Uterus (tissue), 2 donors: Measurements from ENCODE around the gene TRIM66.

Experiments
- POLR2A ChIP-seq, 2 donors: fragments of 450-650 bp; IDR thresholded peaks; one replicate each; pipeline ENCODE4 v1.6.1; 2016; ENCODE audit warnings: antibody characterized with exemption in 2 of 2, mild to moderate bottlenecking in 1 of 2, moderate library complexity in 1 of 2
- TF ChIP-seq, protein P1 (sequence below), 4 experiments: fragments of 200-600 bp in 2 of 4; fragments of 450-650 bp in 2 of 4; sonication (generic) in 2 of 4; IDR thresholded peaks; one replicate each; pipeline ENCODE4 v1.5.1; 2016 to 2019; ENCODE audit warnings: antibody characterized with exemption in 4 of 4, mild to moderate bottlenecking in 2 of 4, moderate library complexity in 1 of 4

DNA sequence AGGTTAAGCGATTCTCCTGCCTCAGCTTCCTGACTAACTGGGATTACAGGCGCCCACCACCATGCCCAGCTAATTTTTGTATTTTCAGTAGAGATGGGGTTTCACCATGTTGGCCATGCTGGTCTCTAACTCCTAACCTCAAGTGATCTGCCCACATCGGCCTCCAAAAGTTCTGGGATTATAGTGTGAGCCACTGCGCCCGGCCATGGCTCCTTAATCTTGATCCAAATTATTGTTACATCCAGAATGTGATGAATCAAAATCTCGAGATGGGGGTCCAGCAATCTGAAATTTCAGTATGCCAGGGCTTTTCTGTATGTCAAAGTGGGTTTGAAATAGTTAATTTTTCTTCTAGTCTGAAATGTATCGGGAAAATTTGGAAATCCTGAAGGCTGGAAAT, 3.9 kb upstream of the TRIM66 start:
- TF ChIP-seq, protein P1, sequence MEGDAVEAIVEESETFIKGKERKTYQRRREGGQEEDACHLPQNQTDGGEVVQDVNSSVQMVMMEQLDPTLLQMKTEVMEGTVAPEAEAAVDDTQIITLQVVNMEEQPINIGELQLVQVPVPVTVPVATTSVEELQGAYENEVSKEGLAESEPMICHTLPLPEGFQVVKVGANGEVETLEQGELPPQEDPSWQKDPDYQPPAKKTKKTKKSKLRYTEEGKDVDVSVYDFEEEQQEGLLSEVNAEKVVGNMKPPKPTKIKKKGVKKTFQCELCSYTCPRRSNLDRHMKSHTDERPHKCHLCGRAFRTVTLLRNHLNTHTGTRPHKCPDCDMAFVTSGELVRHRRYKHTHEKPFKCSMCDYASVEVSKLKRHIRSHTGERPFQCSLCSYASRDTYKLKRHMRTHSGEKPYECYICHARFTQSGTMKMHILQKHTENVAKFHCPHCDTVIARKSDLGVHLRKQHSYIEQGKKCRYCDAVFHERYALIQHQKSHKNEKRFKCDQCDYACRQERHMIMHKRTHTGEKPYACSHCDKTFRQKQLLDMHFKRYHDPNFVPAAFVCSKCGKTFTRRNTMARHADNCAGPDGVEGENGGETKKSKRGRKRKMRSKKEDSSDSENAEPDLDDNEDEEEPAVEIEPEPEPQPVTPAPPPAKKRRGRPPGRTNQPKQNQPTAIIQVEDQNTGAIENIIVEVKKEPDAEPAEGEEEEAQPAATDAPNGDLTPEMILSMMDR (IDR thresholded peaks at IDR 0.05): no peak
- TF ChIP-seq POLR2A (IDR thresholded peaks at IDR 0.05): no peak
